NCI-H1436 (cell line): ENCODE data around the gene CNTNAP3.
"Not testable (repeated sequence)": the region's sequence is repeated elsewhere in the genome, so short reads cannot be mapped to it uniquely, and the experiment has no call there.

Experiments used
- DNase-seq: peaks from one replicate; lab custom pipeline; 2025; lab: John Stamatoyannopoulos, UW

CNTNAP3 gene

GRCh38 chr9:39067683-39068082 is 220.3 kb downstream of the CNTNAP3 start:
- DNase-seq: not testable (repeated sequence)

- DNase-seq: not testable (repeated sequence)
Observed at GRCh38 chr9:39062966-39063365, 225.0 kb downstream of the CNTNAP3 start.

DNA sequence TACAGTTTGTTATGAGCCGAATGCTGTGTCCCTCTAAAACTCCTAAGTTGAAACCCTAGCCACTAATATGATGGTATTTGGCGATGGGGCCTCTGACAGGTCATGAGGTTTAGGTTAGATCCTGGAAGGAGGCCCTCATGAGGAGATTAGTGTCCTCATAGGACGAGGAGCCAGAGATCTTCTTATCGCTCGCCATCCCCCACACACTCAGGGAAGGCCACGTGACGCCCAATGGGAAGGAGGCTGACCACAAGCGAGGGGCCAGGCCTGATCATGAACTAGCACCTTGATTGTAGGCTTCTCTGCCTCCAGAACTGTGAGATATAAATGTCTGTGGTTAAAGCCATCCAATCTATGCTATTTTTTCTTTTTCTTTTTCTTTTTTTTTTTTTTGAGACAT is 233.5 kb downstream of the CNTNAP3 start:
- not testable (repeated sequence) for DNase-seq

DNA sequence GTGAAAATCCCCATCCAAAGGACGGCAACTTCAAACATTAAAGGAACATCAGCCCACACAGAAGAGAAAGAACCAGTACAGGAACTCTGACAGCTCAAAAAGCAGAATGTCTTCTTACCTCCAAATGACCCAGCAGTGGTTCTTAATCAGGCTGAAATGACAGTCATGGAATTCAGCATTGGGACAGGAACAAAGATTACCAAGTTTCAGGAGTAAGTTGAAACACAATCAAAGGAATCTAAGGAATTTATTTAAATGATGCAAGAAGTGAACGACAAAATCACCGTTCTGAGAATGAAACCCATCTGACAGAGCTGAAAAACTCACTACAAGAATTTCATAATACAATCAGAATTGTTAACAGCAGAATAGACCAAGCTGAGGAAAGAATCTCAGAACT is 241.1 kb downstream of the CNTNAP3 start:
- DNase-seq: not testable (repeated sequence)

- not testable (repeated sequence) for DNase-seq
Observed at GRCh38 chr9:39042352-39042803, 245.6 kb downstream of the CNTNAP3 start.

DNA sequence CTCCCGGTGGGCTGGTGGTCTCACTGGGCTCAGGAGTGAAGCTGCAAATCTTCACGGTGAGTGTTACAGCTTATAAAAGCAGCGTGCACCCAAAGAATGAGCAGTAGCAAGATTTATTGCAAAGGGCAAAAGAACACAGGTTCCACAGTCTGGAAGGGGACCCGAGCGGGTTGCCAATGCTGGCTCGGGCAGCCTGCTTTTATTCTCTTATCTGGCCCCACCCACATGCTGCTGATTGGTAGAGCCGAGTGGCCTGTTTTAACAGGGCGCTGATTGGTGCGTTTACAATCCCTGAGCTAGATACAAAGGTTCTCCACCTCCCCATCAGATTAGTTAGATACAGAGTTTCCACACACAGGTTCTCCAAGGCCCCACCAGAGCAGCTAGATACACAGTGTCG is 246.2 kb downstream of the CNTNAP3 start:
- DNase-seq: not testable (repeated sequence)

- not testable (repeated sequence) for DNase-seq
Observed at GRCh38 chr9:39039148-39039547, 248.8 kb downstream of the CNTNAP3 start.

DNA sequence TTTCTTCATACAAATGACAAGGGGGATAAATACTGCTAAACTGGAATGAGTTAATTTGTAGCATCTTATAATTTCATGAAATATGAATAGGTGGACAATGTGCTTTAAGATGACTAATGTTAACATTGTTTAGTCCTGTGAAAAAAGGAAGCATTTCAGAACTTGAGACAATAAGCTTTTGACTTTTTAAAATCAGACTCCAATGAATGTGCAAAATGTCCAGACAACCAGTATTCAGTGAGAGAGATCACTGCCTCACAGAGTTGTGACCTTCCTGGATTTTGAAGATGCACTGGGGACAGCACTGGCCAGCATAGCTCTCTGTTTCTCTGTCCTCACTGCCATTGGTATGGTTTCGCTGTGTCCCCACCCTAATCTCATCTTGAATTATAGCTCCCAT is 249.7 kb downstream of the CNTNAP3 start:
- not testable (repeated sequence) for DNase-seq

DNA sequence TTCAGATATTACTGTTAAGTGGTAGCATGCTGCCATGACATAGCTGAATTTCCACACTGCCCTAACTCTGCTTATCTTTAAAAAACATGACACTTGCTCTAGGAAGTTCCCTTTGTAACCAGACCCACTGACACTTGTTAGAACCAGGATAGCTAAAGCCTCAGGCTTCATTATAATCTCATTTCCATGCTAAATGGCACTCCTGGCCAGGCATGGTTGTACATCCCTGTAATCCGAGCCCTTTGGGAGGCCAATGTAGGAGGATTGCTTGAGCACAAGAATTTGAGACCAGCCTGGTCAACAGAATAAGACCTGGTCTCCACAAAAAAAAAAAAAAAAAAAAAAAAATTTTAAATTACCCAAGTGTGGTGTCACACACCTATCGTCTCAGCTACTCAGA is 254.1 kb downstream of the CNTNAP3 start:
- not testable (repeated sequence) for DNase-seq

DNA sequence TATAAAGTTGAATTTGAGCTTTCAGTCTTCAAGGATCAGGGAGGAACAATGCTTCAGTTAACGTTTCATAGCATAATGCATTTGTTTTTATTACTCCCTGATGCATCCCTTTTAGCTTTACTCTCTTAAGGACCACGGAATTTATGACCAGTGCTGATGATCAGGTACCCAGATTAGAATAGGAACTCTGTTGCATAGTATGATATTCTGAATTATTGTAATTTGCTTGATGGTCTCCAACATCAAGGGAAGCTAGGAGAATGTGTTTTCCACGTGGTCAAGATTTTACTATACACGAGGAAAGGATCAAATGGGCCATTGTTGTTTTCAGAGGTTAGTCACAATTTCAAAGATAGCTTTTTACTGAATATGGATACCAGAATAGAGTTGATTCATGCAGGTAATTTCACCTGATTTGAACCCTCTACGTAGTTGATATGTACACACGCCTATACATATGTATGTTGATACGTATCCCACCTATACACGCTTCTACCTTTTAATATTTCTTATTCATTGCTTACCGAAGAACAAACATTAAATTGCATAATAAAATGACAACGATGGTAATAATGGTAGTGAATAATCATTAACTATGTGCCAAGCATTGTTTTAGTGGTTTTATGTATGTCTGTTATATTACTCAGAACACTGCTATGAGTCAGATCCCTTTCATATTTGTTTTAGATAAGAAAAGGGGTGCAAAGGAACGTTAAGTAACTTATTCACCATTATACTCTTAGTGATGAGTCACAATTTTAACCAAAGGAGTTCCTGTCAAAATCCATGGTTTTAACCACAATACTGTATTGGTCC is 257.6 kb downstream of the CNTNAP3 start:
- not testable (repeated sequence) for DNase-seq

- not testable (repeated sequence) for DNase-seq
Observed at GRCh38 chr9:39028855-39029254, 259.1 kb downstream of the CNTNAP3 start.

DNA sequence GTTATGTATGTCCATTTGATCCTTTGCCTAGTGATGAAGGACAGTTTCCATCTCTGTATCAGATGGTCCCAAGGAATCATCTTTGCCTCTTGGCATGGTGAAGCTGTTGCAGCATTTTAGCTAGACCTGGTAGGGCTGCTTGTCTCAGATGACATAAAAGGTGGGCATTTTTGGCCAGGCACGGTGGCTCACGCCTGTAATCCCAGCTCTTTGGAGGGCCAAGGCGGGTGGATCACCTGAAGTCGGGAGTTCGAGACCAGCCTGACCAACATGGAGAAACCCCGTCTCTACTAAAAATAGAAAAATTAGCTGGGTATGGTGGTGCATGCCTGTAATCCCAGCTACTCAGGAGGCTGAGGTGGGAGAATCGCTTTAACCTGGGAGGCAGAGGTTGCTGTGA is 259.8 kb downstream of the CNTNAP3 start:
- not testable (repeated sequence) for DNase-seq

GRCh38 chr9:39025911-39026588 is 261.9 kb downstream of the CNTNAP3 start:
- not testable (repeated sequence) for DNase-seq
